GM11168 (cell line): Measurements from ENCODE around the gene KIF26A.
"Not testable (repeated sequence)": the region's sequence is repeated elsewhere in the genome, so short reads cannot be mapped to it uniquely, and the experiment has no call there.

Source experiments
- in situ Hi-C: fragments of 300-500 bp; cut with MboI; formaldehyde crosslinking; loops from one replicate; pipeline ENCODE4 v1.12.0; 2022; ENCODE audit warnings: low sequenced_read_pairs; ENCODE audit not compliant: unreplicated experiment

KIF26A gene

GRCh38 chr14:104214431-104215218 is 76.2 kb downstream of the KIF26A start:
- in situ Hi-C loops = no loop called here

GRCh38 chr14:104215706-104216334 is 77.4 kb downstream of the KIF26A start:
- in situ Hi-C loops = no loop called here

GRCh38 chr14:104216457-104216856 is 78.1 kb downstream of the KIF26A start:
- in situ Hi-C loops = no loop called here

GRCh38 chr14:104217486-104218360 is 79.3 kb downstream of the KIF26A start:
- in situ Hi-C loops = no loop called here

GRCh38 chr14:104218361-104219180 is 80.2 kb downstream of the KIF26A start:
- in situ Hi-C loops = no loop called here

GRCh38 chr14:104219731-104220214 is 81.4 kb downstream of the KIF26A start:
- in situ Hi-C loops = no loop called here

- in situ Hi-C loops = no loop called here
Measured at GRCh38 chr14:104220215-104221070, 82.1 kb downstream of the KIF26A start.

GRCh38 chr14:104221071-104221625 is 82.8 kb downstream of the KIF26A start:
- in situ Hi-C loops = no loop called here

GRCh38 chr14:104221636-104222369 is 83.4 kb downstream of the KIF26A start:
- in situ Hi-C loops = no loop called here

GRCh38 chr14:104222396-104223036 is 84.1 kb downstream of the KIF26A start:
- in situ Hi-C loops = no loop called here

GRCh38 chr14:104223101-104224041 is 85.0 kb downstream of the KIF26A start:
- in situ Hi-C loops = no loop called here

GRCh38 chr14:104224131-104224505 is 85.7 kb downstream of the KIF26A start:
- in situ Hi-C loops = no loop called here

- in situ Hi-C loops = no loop called here
Measured at GRCh38 chr14:104224506-104225277, 86.3 kb downstream of the KIF26A start.

GRCh38 chr14:104225278-104226190 is 87.1 kb downstream of the KIF26A start:
- in situ Hi-C loops = not testable (repeated sequence)
